Measurements from ENCODE around the gene CGB5.
A peak's percentile ranks its signal among the peaks of the same experiment; 100 is the strongest.
"Not testable (repeated sequence)": the region's sequence is repeated elsewhere in the genome, so short reads cannot be mapped to it uniquely, and the experiment has no call there.

The CGB5 gene

DNA sequence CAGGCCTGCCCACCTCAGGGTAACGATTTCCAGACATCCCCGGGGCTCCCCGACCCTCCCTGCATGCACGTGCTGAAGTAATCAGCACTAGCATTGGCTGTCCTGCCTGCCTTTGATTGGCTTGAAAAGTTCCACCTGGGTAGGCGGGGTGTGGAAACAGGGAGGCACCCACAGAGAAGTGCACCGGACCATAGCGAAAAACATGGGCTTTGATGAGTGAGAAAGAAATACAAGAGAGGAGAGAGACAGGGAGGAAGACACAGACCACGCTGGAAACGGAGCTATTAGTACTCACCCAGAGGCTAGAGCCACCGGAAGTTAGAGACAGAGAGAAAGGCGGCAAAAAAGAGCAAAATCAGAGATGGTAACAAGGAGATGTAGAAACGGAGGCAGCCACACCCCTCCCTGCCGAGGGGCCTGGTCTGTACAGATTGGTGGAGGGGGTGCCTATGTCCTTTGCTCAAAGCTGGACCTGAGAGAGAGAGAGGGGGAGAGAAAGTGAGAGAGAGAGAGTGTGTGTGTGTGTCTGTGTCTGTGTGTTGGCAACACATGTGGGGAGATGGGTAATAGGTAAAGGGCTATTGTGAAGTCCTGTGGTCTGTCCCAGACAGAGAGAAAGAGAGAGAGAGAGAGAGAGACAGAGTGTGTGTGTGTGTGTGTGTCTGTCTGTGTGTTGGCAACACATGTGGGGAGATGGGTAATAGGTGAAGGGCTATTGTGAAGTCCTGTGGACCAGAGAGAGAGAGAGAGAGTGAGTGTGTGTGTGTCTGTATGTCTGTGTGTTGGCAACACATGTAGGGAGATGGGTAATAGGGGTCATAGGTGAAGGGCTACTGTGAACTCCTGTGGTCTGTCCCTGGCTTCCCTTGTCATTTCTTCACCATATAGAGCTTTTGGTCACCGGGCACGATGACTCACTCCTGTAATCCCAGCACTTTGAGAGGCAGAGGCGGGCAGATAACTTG, 22.4 kb upstream of the CGB5 start:
- no peak for DNase-seq (ENCODE audit: low read depth)

DNA sequence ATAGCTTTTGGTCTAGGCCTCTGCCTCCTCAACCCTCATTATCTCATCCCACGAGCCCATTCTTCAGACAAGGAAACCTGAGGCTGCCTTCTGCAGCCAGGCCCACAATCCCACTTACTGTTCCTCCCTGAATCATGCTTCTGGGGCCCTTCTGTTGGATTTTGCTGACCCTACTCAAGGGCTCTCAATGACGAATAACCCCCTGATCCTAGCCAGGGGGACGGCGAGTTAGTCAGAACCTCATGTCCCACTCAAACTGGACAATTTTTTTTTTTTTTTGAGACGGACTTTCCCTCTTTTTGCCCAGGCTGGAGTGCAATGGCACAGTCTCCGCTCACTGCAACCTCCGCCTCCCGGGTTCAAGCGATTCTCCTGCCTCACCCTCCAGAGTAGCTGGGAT, 21.5 kb upstream of the CGB5 start:
- no peak for DNase-seq (ENCODE audit: low read depth)

DNA sequence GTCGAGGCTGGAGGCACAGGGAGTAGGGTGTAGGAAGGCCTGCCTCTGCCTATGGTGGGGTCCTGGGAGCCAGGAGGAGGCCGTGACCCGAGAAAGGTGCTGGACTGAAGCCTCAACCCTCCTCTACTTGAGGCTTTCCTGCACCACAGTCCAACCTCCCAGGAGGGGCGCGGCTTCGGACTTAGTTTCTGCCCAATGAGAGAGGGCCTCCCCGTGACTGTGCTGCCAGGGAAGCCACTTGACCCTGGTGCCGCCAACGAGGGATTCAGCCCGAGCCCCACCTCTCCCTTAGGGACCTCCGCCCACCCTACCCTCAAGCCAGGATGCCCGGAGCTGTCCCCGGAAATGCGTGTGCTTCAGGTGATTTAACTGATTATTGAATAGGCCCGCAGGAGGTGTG, 19.4 kb upstream of the CGB5 start, which contains the start of gene CGB3:
Gene CGB3 (minus strand): TSS at position 101 of the 400 bp plus-strand sequence. CDS start 362 bp downstream, outside the sequence.
- DNase-seq (ENCODE audit: low read depth): not testable (repeated sequence)

DNA sequence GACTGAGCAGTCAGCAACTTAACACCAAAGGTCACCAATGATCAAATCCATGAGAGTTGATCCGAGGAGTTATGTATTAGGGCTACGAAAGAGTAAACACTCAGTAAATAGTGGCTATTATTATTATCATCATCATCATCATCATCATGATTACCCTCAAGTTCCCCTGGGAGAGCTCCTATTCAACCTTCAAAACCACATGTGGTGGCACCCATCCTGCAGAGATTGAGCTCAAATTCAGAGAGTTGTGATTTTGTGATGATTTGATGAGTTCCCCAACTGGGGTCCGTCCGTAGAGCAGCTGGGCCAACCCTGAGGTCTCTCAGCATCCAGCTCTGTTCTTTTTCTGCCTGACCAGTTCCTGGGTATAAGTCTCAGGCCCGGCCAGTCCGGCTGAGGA, 18.6 kb upstream of the CGB5 start:
- DNase-seq (ENCODE audit: low read depth): not testable (repeated sequence)

DNA sequence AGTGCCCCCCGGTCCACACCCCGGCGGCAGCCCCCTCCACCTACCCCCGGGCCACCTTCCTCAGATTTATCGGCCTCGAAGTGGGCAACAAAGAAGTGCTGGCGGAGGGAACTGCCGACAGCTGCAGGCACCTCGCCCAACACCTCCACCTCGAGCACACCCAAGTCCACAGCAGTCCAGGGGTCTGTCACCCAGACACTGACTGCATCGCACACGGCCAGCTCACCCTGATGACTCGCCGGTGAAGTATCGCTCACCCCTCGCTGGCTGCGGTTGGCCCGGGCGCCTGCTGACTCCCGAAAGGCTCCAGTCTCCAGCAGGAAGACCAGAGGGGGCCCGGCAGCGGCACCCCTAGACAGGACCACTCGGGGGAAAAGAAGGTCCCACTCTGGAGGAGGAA, 18.0 kb upstream of the CGB5 start:
- not testable (repeated sequence) for DNase-seq (ENCODE audit: low read depth)

DNA sequence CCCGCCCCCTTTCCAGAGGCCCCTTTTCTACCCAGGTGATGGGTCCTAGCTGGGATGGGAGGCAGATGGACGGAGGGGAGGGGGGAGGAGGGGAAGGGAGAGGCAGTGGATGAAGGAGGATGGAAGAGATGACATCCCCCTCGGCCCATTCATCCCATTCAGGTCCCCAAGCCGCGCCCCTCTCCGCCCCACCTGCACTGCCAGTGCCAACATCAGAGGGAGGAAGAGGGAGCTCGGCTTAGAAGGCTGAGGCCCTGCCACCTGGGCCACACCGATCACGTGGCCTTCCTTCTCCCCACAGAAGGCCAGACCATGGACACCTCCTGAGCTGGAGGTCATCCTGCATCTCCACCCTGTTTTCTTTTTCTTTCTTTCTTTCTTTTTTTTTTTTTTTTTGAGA, 15.0 kb upstream of the CGB5 start:
- not testable (repeated sequence) for DNase-seq (ENCODE audit: low read depth)

DNA sequence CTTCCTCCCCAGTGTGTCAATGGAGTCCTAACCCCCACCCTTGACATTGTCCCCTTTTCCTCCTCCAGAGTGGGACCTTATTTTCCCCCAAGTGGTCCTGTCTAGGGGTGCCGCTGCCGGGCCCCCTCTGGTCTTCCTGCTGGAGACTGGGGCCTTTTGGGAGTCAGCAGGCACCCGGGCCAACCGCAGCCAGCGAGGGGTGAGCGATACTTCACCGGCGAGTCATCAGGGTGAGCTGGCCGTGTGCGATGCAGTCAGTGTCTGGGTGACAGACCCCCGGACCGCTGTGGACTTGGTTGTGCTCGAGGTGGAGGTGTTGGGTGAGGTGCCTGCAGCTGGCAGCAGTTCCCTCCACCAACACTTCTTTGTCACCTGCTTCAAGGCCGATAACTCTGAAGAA, 13.9 kb upstream of the CGB5 start:
- not testable (repeated sequence) for DNase-seq (ENCODE audit: low read depth)

DNA sequence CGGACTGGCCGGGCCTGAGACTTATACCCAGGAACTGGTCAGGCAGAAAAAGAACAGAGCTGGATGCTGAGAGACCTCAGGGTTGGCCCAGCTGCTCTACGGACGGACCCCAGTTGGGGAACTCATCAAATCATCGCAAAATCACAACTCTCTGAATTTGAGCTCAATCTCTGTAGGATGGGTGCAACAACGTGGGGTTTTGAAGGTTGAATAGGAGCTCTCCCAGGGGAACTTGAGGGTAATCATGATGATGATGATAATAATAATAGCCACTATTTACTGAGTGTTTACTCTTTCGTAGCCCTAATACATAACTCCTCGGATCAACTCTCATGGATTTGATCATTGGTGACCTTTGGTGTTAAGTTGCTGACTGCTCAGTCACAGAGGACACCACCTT, 13.3 kb upstream of the CGB5 start:
- not testable (repeated sequence) for DNase-seq (ENCODE audit: low read depth)

DNA sequence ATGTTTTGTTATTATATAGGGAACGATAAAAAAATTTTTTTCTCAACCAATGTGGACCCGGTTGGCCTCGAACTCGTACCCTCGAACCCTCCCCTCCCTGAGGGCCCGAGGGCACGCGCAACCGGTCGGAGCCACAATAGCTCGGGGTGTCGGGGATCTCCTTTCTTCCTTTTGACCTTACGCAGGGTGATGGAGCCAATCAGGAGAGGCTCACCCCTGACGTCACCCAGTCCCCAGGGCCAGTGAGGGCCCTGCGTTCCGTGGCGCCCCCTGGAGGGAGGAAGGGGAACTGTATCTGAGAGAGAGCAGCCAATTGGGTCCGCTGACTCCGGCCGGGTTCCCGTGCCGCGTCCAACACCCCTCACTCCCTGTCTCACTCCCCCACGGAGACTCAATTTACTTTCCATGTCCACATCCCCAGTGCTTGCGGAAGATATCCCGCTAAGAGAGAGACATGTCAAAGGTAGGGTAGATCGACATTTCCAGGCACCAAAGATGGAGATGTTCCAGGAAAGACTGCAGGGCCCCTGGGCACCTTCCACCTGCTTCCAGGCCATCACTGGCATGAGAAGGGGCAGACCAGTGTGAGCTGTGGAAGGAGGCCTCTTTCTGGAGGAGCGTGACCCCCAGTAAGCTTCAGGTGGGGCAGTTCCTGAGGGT, 11.9 kb upstream of the CGB5 start, which contains the start of gene CGB2:
Gene CGB2 (plus strand): TSS at position 249 of the 660 bp plus-strand sequence. CDS start 206 bp downstream, at position 455.
- peak; percentile 30 for DNase-seq (ENCODE audit: low read depth)

DNA sequence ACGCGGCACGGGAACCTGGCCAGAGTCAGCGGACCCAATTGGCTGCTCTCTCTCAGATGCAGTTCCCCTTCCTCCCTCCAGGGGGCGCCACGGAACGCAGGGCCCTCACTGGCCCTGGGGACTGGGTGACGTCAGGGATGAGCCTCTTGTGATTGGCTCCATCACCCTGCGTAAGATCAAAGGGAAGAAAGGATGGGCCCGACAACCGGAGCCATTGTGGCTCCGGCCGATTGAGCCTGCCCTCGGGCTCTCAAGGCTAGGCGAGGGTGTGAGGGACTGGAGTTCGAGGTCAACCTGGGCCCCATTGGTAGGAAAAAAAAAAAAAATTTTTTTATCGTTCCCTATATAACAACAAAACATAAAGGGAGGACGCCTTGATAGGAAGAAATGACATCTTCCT, 6.8 kb upstream of the CGB5 start, which contains the start of gene CGB1:
Gene CGB1 (minus strand): TSS at position 81 of the 400 bp plus-strand sequence. CDS start 184 bp downstream, outside the sequence.
- not testable (repeated sequence) for DNase-seq (ENCODE audit: low read depth)

DNA sequence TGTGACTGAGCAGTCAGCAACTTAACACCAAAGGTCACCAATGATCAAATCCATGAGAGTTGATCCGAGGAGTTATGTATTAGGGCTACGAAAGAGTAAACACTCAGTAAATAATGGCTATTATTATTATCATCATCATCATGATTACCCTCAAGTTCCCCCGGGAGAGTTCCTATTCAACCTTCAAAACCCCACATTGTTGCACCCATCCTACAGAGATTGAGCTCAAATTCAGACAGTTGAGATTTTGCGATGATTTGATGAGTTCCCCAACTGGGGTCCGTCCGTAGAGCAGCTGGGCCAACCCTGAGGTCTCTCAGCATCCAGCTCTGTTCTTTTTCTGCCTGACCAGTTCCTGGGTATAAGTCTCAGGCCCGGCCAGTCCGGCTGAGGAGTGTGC, 5.5 kb upstream of the CGB5 start:
- not testable (repeated sequence) for DNase-seq (ENCODE audit: low read depth)

DNA sequence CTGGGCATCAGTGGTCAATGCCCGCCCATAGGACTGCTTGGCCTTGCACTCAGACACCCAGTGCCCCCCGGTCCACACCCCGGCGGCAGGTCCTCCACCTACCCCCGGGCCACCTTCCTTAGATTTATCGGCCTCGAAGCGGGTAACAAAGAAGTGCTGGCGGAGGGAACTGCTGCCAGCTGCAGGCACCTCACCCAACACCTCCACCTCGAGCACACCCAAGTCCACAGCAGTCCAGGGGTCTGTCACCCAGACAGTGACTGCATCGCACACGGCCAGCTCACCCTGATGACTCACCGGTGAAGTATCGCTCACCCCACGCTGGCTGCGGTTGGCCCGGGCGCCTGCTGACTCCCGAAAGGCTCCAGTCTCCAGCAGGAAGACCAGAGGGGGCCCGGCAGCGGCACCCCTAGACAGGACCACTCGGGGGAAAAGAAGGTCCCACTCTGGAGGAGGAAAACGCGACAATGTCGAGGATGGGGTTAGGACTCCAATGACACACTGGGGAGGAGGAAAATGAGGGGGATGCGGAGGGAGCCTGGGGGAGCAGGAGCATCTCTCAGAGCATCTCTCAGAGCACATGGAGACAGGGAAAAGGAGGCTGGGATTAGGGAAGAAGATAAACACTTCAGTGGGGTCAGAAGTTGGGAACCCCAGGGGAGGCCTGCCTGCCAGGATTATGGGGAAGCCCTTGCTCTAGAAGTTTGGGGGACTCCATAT, 4.9 kb upstream of the CGB5 start:
- DNase-seq (ENCODE audit: low read depth): not testable (repeated sequence)

DNA sequence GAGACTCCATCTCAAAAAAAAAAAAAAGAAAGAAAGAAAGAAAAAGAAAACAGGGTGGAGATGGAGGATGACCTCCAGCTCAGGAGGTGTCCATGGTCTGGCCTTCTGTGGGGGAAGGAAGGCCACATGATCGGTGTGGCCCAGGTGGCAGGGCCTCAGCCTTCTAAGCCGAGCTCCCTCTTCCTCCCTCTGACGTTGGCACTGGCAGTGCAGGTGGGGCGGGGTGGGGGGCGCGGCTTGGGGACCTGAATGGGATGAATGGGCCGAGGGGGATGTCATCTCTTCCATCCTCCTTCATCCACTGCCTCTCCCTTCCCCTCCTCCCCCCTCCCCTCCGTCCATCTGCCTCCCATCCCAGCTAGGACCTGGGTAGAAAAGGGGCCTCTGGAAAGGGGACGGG, 3.9 kb upstream of the CGB5 start:
- DNase-seq (ENCODE audit: low read depth): not testable (repeated sequence)

DNA sequence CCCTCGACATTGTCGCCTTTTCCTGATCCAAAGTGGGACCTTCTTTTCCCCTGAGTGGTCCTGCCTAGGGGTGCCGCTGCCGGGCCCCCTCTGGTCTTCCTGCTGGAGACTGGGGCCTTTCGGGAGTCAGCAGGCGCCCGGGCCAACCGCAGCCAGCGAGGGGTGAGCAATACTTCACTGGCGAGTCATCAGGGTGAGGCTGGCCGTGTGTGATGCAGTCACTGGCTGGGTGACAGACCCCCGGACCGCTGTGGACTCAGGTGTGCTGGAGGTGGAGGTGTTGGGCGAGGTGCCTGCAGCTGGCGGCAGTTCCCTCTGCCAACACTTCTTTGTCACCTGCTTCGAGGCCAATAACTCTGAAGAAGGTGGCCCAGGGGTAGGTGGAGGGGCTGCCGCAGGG, 1.5 kb upstream of the CGB5 start:
- no peak for DNase-seq (ENCODE audit: low read depth)

DNA sequence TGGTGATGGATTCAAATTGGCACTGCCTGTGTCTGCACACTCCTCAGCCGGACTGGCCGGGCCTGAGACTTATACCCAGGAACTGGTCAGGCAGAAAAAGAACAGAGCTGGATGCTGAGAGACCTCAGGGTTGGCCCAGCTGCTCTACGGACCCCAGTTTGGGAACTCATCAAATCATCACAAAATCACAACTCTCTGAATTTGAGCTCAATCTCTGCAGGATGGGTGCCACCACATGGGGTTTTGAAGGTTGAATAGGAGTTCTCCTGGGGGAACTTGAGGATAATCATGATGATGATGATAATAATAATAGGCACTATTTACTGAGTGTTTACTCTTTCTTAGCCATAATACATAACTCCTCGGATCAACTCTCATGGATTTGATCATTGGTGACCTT, 982 bp upstream of the CGB5 start:
- DNase-seq (ENCODE audit: low read depth): not testable (repeated sequence)

DNA sequence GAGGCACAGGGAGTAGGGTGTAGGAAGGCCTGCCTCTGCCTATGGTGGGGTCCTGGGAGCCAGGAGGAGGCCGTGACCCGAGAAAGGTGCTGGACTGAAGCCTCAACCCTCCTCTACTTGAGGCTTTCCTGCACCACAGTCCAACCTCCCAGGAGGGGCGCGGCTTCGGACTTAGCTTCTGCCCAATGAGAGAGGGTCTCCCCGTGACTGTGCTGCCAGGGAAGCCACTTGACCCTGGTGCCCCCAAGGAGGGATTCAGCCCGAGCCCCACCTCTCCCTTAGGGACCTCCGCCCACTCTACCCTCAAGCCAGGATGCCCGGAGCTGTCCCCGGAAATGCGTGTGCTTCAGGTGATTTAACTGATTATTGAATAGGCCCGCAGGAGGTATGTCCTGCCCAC, 5.4 kb downstream of the CGB5 start, which contains the start of gene CGB8:
Gene CGB8 (minus strand): TSS at position 101 of the 400 bp plus-strand sequence. CDS start 372 bp downstream, outside the sequence.
- not testable (repeated sequence) for DNase-seq (ENCODE audit: low read depth)

DNA sequence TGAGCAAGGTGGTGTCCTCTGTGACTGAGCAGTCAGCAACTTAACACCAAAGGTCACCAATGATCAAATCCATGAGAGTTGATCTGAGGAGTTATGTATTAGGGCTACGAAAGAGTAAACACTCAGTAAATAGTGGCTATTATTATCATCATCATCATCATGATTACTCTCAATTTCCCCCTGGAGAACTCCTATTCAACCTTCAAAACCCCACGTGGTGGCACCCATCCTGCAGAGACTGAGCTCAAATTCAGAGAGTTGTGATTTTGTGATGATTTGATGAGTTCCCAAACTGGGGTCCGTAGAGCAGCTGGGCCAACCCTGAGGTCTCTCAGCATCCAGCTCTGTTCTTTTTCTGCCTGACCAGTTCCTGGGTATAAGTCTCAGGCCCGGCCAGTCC, 6.2 kb downstream of the CGB5 start:
- DNase-seq (ENCODE audit: low read depth): not testable (repeated sequence)

DNA sequence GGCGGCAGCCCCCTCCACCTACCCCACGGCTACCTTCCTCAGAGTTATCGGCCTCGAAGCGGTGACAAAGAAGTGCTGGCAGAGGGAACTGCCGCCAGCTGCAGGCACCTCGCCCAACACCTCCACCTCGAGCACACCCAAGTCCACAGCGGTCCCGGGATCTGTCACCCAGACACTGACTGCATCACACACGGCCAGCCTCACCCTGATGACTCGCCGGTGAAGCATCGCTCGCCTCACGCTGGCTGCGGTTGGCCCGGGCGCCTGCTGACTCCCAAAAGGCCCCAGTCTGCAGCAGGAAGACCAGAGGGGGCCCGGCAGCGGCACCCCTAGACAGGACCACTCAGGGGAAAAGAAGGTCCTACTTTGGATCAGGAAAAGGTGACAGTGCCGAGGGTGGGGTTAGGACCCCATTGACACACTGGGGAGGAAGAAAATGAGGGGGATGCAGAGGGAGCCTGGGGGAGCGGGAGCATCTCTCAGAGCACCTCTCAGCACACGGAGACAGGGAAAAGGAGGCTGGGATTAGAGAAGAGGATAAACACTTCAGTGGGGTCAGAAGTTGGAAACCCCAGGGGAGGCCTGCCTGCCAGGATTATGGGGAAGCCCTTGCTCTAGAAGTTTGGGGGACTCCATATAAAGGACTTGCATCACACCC, 6.9 kb downstream of the CGB5 start:
- DNase-seq (ENCODE audit: low read depth): not testable (repeated sequence)

DNA sequence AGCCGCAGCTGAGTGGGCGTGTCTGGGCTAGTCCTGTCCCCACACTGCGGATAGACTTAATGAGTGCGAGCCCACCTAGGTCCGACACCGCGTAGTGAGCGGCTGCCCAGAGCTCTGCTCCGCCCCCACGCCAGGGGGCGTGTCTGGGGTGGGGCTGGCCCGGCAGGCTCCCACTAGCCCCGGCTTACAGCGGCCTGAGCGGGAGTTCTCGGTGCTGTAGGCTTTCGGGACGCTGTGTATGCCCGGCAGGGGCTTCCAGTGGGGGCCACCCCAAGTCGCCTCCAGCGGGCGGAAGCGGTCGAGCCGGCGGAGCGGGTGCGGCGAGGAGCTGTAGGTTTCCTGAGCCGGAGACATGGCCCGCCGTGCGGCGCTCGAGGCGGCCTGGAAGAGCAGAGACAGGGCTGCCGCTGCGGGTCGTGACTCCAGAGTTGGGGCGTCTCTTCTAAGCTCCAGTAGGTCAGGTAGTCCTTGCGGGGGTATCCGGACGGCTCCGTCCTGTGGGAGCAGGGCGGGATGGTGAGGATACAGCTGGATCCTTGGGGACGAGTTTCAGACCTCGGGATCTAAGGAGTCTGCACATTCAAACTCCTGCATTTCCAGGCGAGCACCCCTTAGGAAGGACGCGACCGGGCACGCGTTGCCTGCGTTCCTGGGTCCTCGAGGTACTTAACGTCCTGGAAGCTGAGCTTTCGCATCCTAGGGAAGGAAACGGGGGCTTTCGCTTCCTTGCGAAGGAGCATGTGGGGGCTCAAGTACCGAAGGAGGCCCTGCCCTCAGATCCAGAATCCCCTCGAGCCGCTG, 12.7 kb downstream of the CGB5 start:
- DNase-seq (ENCODE audit: low read depth): no peak

DNA sequence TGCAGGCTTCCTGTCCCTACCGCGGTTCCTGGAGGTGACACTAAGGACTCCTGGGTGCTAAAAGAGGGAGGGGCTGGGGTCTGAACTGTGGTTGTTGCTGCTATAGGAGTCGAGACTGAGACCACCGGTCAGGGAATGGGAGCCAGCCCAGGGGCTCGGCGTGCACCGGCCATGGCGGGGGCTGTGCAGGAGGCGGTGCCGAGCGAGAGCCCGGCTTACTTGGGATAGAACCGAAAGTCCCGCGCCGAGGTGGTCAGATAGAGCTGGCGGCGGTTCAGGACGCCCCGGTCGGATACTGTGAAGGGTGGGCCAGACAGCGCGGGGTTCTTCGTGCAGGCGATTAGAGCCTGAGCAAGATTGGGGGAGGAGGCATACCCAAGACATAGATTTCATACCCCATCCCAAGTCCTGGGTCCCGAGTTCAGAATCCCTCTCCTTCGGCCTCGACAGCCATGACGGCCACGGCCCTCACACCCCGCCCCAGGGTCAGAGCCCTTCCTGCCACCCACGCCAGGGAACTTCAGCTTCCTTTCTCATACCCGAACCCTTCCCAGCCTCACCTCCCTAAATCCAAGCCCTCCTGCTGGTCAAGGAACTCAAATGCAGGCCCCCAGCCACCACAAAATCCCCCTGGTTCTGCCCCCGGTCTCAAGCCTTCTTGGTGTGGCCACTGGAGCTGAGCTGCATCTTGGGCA, 13.4 kb downstream of the CGB5 start:
- DNase-seq (ENCODE audit: low read depth): not testable (repeated sequence)

All from T follicular helper cell (primary cell).